Measurements from ENCODE around the gene ZNF189.
"Not testable (repeated sequence)": the region's sequence is repeated elsewhere in the genome, so short reads cannot be mapped to it uniquely, and the experiment has no call there.

ZNF189 gene

DNA sequence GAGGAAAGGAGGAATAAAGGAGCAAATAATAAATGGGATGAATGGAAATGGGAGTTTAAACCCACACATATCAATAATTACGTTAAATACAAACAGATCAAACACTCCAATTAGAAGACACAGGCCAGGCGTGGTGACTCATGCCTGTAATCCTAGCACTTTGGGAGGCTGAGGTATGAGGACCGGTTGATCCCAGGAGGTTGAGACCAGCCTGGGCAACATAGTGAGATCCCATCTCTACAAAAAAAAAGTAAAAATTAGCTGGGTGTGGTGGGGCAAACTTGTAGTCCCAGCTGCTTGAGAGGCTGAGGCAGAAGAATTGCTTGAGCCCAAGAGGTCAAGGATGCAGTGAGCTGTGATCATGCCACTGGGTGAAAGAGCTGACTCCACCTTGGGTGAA, 17.5 kb upstream of the ZNF189 start:
- DNase-seq = no peak

DNA sequence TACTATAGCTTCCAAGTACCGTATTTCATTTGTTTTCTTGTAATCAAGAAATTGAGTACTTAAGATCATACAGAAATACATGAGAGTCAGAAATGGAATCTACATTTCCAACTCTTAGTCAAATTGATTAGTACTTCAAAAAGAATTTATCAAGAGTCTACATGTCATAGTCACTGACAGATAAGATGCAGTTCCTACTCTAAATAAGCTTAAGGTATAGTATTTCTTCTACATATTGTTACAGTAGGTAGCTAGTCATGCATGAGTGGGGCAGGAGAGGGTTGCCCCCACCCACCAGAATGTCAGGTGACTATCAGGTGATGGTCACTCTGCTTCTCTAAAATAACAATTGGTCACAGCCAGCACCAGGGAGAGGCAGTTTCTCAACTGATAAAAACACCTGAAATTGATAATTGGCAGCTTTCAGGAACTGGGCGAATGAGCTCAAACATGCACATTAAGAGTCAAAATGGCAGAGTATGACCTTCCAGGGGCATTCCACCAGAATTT, 16.8 kb upstream of the ZNF189 start:
- DNase-seq = no peak

GRCh38 chr9:101383361-101383760, 15.3 kb upstream of the ZNF189 start:
- DNase-seq = no peak

GRCh38 chr9:101384873-101385536, 13.6 kb upstream of the ZNF189 start, which contains the start of gene BAAT:
TSS of gene BAAT (minus strand) at chr9:101385006. CDS start at chr9:101371404, 13,602 bp downstream.
- DNase-seq = not testable (repeated sequence)

DNA sequence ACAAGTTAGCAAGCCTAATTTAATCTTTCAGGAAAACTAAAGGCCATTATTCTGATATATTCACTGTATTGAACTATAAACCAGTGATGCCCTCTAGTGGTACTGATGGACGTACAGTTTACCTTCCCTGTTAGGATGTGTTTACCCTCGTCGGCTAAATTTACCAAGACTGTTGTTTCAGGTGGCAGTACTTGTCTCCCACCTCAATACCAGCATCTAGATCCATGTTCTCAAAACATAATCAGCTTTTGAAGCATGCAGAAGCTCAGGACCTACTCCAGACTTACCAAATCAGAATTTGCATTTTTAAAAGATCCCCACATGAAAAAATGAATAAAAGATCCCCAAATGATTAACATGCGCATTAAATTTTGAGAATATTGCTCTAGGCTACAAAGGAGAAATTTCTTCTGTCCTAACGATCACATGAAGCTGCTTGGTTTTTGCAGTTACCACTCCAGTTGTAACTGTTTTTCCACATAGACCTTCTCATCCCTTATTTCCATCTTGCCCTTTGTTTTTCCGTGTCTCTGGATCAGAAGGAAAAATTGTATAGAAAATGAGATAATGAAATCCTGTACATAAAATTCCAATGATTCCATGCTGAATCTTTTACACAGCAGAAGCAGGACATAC, 10.7 kb upstream of the ZNF189 start:
- DNase-seq = no peak

DNA sequence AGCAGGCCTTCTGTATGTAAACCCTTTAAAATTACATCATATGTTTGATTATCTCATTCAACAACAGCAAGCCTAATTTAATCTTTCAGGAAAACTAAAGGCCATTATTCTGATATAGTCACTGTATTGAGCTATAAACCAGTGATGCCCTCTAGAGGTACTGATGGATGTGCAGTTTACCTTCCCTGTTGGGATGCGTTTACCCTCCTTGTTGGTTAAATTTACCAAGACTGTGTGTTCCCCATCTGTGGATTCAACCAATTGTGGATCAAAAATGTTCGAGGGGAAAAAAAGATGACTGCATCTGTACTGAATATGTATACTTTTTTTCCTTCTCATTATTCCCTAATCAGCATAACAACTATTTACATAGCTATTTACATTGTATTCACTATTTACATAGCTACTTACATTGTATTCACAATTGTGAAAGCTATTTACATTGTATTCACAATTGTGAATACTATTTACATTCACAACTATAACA, 10.1 kb upstream of the ZNF189 start:
- no peak for DNase-seq

DNA sequence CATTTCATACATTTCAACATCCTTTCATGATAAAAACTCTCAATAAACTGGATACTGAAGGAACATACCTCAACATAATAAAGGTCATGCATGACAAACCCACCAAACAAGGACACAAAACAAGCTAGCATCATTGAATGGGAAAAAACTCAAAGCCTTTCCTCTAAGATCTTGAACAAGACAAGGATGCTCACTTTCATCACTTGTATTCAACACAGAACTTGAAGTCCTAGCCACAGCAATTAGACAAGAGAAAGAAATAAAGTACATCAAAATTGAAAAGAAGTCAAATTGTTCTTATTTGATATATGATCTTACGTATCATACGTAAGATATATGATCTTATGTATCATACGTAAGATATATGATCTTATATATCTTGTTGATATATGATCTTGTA, 5.5 kb upstream of the ZNF189 start:
- no peak for DNase-seq

- DNase-seq = no peak
Measured at GRCh38 chr9:101394687-101395086, 4.0 kb upstream of the ZNF189 start.

DNA sequence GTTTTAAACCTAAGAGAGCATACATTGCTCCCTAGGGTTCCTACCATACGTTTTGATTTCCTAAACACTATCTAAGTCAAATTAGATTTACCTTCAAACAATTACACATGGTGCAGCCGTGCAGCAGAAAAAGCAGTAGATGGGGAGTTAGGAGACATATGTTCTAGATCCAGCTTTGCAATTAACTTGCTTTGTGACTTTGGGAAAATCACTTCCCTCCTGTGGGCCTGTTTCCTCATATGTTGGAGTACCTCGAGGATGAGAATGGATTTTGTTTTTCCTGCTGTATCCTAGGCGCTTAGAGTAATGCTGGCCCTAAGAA, 944 bp upstream of the ZNF189 start:
- DNase-seq = no peak

GRCh38 chr9:101398930-101399642, 435 bp downstream of the ZNF189 start:
- no peak for DNase-seq

GRCh38 chr9:101399643-101399970, 956 bp downstream of the ZNF189 start:
- no peak for DNase-seq

DNA sequence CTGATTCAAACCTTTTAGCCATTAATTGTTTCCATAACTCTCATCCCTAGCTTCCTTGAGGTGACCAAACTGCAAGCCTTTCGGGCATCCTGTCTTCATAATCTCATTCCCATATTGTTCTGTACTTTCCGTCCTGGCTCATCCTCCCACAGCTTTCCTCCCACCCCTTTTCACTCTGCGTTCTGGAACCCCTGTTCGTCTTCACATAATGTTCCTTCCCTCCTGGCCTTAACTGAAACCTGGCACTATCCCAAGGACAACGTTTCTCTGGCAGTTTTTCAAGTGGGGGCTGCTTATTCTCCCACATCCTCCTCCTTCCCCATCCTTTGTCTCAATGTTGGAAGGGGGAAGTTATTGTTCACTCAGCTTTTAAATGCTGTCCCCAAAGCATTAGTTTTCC, 1.5 kb downstream of the ZNF189 start:
- no peak for DNase-seq

DNA sequence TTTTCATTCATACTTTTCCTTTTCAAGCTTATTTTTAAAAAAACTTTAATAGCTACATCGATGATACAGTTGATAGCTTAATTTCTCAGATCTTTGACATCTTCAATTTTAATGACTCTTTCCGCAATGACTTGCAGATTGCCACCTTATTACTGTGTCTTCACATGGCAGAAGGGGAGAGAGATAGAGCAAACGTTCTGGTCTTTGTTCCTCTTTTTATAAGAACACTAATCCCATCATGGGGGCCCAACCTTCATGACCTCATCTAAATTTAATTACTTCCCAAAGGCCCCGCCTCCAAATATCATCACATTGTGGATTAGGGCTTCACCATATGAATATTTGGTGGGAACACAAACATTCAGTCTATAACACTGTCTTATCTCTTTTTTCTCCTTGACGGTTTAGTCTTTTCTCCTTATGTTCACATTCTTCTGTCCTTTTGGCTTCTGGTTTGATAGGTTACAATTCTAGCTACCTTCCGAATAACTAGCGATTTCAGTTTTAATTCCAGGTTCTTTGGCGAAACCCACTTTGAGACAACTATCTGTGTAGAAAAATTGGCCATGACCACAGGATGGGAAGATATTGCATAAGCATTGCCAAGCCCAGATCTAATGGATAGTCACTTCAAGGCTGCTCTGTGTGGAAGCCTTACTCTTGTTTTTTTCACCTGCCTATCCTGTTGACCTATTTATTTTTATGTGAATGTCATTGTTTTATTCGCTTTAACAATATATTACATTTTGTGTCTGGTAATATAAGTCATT, 5.0 kb downstream of the ZNF189 start:
- DNase-seq = no peak

DNA sequence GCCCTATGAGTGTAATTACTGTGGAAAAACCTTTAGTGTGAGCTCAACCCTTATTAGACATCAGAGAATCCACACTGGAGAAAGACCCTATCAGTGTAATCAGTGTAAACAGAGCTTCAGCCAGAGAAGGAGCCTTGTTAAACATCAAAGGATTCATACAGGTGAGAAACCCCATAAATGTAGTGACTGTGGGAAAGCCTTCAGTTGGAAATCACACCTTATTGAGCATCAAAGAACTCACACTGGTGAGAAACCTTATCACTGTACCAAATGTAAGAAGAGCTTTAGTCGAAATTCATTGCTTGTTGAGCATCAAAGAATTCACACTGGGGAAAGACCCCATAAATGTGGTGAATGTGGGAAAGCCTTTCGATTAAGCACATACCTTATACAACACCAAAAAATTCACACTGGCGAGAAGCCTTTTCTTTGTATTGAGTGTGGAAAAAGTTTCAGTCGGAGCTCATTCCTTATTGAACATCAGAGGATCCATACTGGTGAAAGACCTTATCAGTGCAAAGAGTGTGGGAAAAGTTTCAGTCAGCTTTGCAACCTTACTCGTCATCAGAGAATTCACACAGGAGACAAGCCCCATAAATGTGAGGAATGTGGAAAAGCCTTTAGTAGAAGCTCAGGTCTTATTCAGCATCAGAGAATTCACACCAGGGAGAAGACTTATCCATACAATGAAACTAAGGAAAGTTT, 9.9 kb downstream of the ZNF189 start:
- DNase-seq = no peak

GRCh38 chr9:101409079-101409477, 10.4 kb downstream of the ZNF189 start:
- no peak for DNase-seq

DNA sequence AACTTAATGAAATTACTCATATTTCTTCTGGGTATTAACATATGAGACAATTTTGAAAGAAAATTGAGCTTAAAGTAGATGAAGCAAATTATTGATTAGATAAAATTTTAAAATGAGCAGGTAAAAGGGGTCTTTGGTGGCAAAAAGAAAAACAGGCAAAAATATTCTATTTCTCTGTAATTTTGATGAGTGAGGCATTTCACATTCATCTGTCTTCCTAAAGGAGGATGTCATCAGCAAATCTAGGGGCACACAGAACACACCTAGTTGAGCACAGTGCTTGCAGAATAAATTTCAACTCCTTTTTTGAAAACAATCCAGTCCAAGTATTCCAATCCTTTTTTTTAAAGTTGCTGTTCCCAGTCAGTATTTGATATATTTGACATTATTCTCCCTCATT, 16.2 kb downstream of the ZNF189 start:
- DNase-seq = no peak

- no peak for DNase-seq
Measured at GRCh38 chr9:101415578-101415977, 16.9 kb downstream of the ZNF189 start.

GRCh38 chr9:101417389-101417788, 18.7 kb downstream of the ZNF189 start:
- no peak for DNase-seq

- DNase-seq = no peak
Measured at GRCh38 chr9:101417977-101418376, 19.3 kb downstream of the ZNF189 start.

DNA sequence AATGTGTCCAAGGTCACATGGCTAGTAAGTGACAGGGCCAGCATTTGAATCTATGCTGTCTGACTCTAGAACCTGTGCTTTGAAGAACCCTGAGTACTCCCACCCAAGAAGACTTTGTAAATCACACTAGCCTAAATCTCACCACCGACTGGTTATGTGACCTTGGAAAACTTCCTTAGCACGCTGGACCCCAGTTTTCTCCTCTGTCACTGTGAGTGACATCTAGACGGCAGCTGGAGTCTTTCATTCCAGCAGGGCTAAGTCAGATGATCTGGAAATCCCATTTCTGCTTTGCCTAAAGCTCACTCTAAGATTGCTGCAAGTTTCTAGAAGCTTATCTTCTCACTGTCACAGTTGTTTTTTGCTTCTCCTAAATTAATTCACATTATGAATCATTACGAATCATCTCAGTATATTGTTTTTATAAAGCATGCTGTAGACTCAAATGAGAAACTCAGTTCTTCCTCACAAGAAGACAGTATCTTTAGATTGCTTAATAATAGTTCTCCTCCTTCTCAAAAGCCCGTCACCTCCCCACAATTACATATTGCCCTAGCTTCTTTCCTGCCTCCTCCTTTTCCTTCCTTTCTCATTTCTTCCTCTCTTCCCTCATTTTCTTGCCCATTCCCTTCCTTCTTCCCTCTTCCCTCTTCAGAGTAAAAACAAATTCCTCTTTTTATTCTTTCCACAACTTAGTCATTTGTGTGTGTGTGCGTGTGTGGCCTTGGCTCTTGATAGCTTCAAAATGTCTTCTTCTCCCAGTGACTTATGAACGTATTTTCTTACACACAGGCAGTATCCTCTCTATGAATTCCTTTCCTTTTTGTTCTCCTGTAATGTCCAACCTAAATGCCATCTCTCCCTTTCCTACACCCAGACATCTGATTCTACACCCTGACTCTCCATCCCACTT, 20.1 kb downstream of the ZNF189 start:
- DNase-seq = no peak

GRCh38 chr9:101419863-101420262, 21.2 kb downstream of the ZNF189 start:
- no peak for DNase-seq

DNA sequence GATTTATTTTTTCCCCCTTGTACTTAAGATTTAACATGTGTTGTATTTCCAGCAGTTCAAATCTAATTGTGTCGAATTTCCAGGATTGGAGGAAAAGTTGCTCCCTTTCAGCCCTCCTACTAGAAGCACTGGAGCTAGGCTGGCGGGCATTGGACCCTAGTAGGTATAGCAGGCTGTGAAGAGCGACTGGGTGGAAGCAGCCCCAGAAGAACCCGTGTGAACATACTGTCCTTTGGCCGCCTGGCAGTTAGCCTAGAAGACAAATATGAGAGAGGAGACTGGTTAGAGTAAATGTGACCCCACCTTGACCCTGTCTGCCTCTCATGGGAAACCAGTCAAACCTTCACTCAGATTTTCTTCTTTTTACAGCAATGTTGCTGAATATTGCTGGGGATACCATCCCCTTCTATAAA, 23.0 kb downstream of the ZNF189 start:
- no peak for DNase-seq
